ENCODE measurements around the gene COL1A1.

The COL1A1 gene

GRCh38 chr17:50139185-50139783 lies 62.1 kb downstream of the COL1A1 start:
- FAIRE-seq: no peak

- no peak for FAIRE-seq
Observed at GRCh38 chr17:50137042-50137441, 64.4 kb downstream of the COL1A1 start.

- FAIRE-seq: no peak
Observed at GRCh38 chr17:50136096-50136687, 65.2 kb downstream of the COL1A1 start.

GRCh38 chr17:50135316-50136095 lies 65.9 kb downstream of the COL1A1 start:
- FAIRE-seq: no peak

- FAIRE-seq: no peak
Observed at GRCh38 chr17:50134206-50135110, 67.0 kb downstream of the COL1A1 start.

GRCh38 chr17:50133769-50134099 lies 67.7 kb downstream of the COL1A1 start:
- FAIRE-seq: no peak

Data from A204.1 (cell line).